Panc1 (cell line): ENCODE results near the gene SPOCK1. TPM values are rescaled to one million over a fixed set of nuclear protein-coding genes. Genes with fewer than 3 reads are reported as not detected.

ENCODE experiments used
- ATAC-seq: fragments of 200-7000 bp; cut with Tn5 transposase; 2 replicates; pipeline ENCODE4 v1.9.1; 2020; ENCODE audit warnings: mild to moderate bottlenecking, moderate library complexity
- BruUV-seq: library from RNA; stranded (reverse); fragments of 400-500 nt; replicated peaks from 2 replicates; lab custom pipeline; 2021; lab: Mats Ljungman, UMichigan
- CTCF ChIA-PET: fragments of 300-600 bp; sonication (Branson Sonifier 250); formaldehyde crosslinking; loops from one replicate; lab custom pipeline; 2022; ENCODE audit warnings: antibody characterized with exemption; lab: Charles Lee
- POLR2A ChIA-PET: fragments of 300-600 bp; sonication (Branson Sonifier 250); formaldehyde crosslinking; loops from one replicate; lab custom pipeline; 2022; ENCODE audit warnings: antibody characterized with exemption; lab: Charles Lee
- DNase-seq: peaks from one replicate; pipeline ENCODE4 v3.0.0-alpha.2; 2010; ENCODE audit warnings: low read depth, low spot score
- H3K27ac ChIP-seq: 2 replicates; pipeline ENCODE4 v1.5.1; 2011; ENCODE audit warnings: mild to moderate bottlenecking, low read length, inconsistent platforms
- H3K27me3 ChIP-seq: fragments of 200-500 bp; sonication (Bioruptor generic); 2 replicates; pipeline ENCODE4 v1.6.0; 2014; ENCODE audit warnings: low read length, inconsistent platforms; ENCODE audit not compliant: control insufficient read depth, insufficient read depth
- H3K36me3 ChIP-seq: fragments of 200-500 bp; sonication (Bioruptor generic); 2 replicates; pipeline ENCODE4 v1.5.1; 2014; ENCODE audit warnings: inconsistent platforms, mild to moderate bottlenecking, low read length, moderate library complexity; ENCODE audit not compliant: control insufficient read depth, insufficient read depth
- H3K4me1 ChIP-seq: 2 replicates; pipeline ENCODE4 v1.5.1; 2011; ENCODE audit warnings: inconsistent platforms, mild to moderate bottlenecking, low read length, moderate library complexity; ENCODE audit not compliant: control insufficient read depth, insufficient read depth
- H3K4me3 ChIP-seq, 2 experiments: 2 replicates each; pipeline ENCODE4 v1.5.1; 2011 to 2012; ENCODE audit warnings: low read depth in 2 of 2, low read length in 2 of 2, mild to moderate bottlenecking in 2 of 2, inconsistent platforms in 1 of 2, moderate library complexity in 1 of 2
- H3K9me3 ChIP-seq: fragments of 200-500 bp; sonication (Bioruptor generic); 2 replicates; pipeline ENCODE4 v1.5.1; 2014; ENCODE audit warnings: low read depth, mild to moderate bottlenecking, inconsistent platforms, low read length, moderate library complexity; ENCODE audit not compliant: control insufficient read depth, insufficient read depth
- POLR2AphosphoS5 ChIP-seq: IDR thresholded peaks from 2 replicates; pipeline ENCODE4 v1.6.1; 2012; ENCODE audit warnings: mild to moderate bottlenecking, low read depth, low read length, moderate library complexity
- SIN3A ChIP-seq: IDR thresholded peaks from 2 replicates; pipeline ENCODE4 v1.6.1; 2012; ENCODE audit warnings: low read depth, mild to moderate bottlenecking, low read length, moderate library complexity, borderline replicate concordance; ENCODE audit not compliant: insufficient read depth
- TCF7L2 ChIP-seq: IDR thresholded peaks from 2 replicates; pipeline ENCODE4 v1.6.1; 2011; ENCODE audit warnings: mild to moderate bottlenecking, low read depth, low read length, inconsistent platforms
- in situ Hi-C: cut with HindIII; loops from 2 replicates; pipeline ENCODE4 v1.10.0; 2016; ENCODE audit warnings: low sequenced_read_pairs, low pct_unique_long_range_greater_than_20kb
- intact Hi-C: fragments of 100-400 bp; cut with micrococcal nuclease; formaldehyde crosslinking; loops from one replicate; pipeline ENCODE4 v1.10.0; 2022; ENCODE audit not compliant: unreplicated experiment
- total RNA-seq: library from RNA; stranded (reverse); gene quantifications from one replicate; pipeline ENCODE4 v1.2.1, GENCODE V29; 2021; ENCODE audit not compliant: unreplicated experiment
- TF ChIP-seq, protein P1 (sequence below): fragments of 450-650 bp; IDR thresholded peaks from 2 replicates; pipeline ENCODE4 v1.5.1; 2017; ENCODE audit warnings: mild to moderate bottlenecking
- TF ChIP-seq, protein P2 (sequence below), 2 experiments: IDR thresholded peaks; 2 replicates each; pipeline ENCODE4 v1.6.1; 2011 to 2012; ENCODE audit warnings: low read depth in 2 of 2, control low read depth in 1 of 2, low read length in 1 of 2, mild to moderate bottlenecking in 1 of 2, moderate library complexity in 1 of 2; ENCODE audit not compliant: insufficient read depth in 1 of 2

Gene SPOCK1
- total RNA-seq, 1 experiment from 2014 or later = 15.6 TPM

DNA sequence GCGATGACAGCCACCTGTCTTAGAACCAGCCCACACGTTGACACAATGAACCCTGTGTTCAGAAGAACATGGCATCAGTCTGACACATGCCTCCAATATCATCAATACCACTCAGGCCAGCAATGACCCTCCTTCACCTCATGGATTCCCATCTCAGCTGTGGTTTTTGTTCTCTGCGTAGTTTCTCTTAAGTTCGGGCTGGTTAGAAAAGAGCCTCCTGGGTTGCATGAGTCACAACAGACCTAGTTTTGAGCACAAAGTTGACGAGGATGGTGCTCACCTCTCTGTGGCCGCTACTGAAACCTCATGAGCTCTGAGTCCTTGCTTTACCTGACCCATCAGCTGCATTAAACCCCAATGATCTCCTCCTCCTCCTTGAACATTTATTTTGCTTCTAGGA lies 299.9 kb downstream of the SPOCK1 start:
- in situ Hi-C loops = no loop called here
- CTCF ChIA-PET = interaction anchor here (0.6 kb wide), 1 partner anchor 886 kb away, joined by 13 read pairs; no protein-coding TSS in a partner anchor

DNA sequence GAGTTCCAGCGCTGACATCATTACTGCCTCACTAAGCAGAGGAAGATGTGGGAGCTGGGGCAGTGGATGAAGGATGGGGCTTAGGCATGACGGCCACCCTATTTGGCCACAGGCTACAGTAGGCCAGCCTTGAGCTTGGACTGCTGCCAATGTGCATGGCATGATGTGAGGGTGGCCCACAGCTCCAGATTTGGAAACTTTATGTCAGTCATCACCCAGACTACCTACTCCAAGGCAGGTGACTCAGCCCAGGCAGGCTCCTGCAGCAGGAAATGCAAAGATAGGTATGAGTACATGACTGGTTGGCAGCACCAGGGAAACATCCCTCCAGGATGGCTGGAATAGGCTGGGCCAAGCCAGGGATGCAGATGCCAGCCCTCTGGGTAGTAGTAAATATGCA lies 303.6 kb downstream of the SPOCK1 start:
- ChIA-PET POLR2A (no interaction called here), CTCF (no interaction called here)
- in situ Hi-C loops = no loop called here
- intact Hi-C loops = no loop called here
- Histone ChIP-seq H3K4me3 (no peak overlapping the region), H3K9me3 (no peaks in the 10 kb centered on the region), H3K36me3 (no peaks in the 10 kb centered on the region), H3K27ac (no peak overlapping the region), H3K27me3 (peaks cover 2% of the 10 kb centered on the region), H3K4me1 (no peaks in the 10 kb centered on the region)
- BruUV-seq = no TSS peak
- no peak for ATAC-seq
- no peak for DNase-seq
- TF ChIP-seq, protein P1, sequence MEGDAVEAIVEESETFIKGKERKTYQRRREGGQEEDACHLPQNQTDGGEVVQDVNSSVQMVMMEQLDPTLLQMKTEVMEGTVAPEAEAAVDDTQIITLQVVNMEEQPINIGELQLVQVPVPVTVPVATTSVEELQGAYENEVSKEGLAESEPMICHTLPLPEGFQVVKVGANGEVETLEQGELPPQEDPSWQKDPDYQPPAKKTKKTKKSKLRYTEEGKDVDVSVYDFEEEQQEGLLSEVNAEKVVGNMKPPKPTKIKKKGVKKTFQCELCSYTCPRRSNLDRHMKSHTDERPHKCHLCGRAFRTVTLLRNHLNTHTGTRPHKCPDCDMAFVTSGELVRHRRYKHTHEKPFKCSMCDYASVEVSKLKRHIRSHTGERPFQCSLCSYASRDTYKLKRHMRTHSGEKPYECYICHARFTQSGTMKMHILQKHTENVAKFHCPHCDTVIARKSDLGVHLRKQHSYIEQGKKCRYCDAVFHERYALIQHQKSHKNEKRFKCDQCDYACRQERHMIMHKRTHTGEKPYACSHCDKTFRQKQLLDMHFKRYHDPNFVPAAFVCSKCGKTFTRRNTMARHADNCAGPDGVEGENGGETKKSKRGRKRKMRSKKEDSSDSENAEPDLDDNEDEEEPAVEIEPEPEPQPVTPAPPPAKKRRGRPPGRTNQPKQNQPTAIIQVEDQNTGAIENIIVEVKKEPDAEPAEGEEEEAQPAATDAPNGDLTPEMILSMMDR = no peak
- TF ChIP-seq POLR2AphosphoS5 (no peak), TCF7L2 (no peak), SIN3A (no peak)
- TF ChIP-seq, protein P2, sequence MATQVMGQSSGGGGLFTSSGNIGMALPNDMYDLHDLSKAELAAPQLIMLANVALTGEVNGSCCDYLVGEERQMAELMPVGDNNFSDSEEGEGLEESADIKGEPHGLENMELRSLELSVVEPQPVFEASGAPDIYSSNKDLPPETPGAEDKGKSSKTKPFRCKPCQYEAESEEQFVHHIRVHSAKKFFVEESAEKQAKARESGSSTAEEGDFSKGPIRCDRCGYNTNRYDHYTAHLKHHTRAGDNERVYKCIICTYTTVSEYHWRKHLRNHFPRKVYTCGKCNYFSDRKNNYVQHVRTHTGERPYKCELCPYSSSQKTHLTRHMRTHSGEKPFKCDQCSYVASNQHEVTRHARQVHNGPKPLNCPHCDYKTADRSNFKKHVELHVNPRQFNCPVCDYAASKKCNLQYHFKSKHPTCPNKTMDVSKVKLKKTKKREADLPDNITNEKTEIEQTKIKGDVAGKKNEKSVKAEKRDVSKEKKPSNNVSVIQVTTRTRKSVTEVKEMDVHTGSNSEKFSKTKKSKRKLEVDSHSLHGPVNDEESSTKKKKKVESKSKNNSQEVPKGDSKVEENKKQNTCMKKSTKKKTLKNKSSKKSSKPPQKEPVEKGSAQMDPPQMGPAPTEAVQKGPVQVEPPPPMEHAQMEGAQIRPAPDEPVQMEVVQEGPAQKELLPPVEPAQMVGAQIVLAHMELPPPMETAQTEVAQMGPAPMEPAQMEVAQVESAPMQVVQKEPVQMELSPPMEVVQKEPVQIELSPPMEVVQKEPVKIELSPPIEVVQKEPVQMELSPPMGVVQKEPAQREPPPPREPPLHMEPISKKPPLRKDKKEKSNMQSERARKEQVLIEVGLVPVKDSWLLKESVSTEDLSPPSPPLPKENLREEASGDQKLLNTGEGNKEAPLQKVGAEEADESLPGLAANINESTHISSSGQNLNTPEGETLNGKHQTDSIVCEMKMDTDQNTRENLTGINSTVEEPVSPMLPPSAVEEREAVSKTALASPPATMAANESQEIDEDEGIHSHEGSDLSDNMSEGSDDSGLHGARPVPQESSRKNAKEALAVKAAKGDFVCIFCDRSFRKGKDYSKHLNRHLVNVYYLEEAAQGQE (IDR thresholded peaks at IDR 0.05; ENCODE audit: insufficient read depth in 1 of 2, low read depth in 2 of 2, low read length in 1 of 2) = no peak

More for the DNA sequence above, 299.9 kb downstream of the SPOCK1 start:
- Histone ChIP-seq H3K4me1 (no peaks in the 10 kb centered on the region), H3K9me3 (no peaks in the 10 kb centered on the region), H3K36me3 (no peaks in the 10 kb centered on the region), H3K27ac (no peak overlapping the region), H3K4me3 (no peak overlapping the region), H3K27me3 (peaks cover 2% of the 10 kb centered on the region; the same call in 1 of the 2 replicates)
- TF ChIP-seq, protein P2 (IDR thresholded peaks at IDR 0.05; ENCODE audit: insufficient read depth in 1 of 2, low read depth in 2 of 2, low read length in 1 of 2) = no peak
- TF ChIP-seq SIN3A (no peak), TCF7L2 (no peak)
- POLR2A ChIA-PET = no interaction called here
- BruUV-seq = no TSS peak
- intact Hi-C loops = no loop called here
- no peak for ATAC-seq
- no peak for DNase-seq
